CD4-positive, alpha-beta T cell treated with Interleukin-12 subunit alpha and Interleukin-12 subunit beta, for 1 hour (primary cell): ENCODE data around the gene CEP126.

Experiments used
- DNase-seq: peaks from one replicate; pipeline ENCODE4 v3.0.0-alpha.2; 2020

CEP126 gene, protein sequence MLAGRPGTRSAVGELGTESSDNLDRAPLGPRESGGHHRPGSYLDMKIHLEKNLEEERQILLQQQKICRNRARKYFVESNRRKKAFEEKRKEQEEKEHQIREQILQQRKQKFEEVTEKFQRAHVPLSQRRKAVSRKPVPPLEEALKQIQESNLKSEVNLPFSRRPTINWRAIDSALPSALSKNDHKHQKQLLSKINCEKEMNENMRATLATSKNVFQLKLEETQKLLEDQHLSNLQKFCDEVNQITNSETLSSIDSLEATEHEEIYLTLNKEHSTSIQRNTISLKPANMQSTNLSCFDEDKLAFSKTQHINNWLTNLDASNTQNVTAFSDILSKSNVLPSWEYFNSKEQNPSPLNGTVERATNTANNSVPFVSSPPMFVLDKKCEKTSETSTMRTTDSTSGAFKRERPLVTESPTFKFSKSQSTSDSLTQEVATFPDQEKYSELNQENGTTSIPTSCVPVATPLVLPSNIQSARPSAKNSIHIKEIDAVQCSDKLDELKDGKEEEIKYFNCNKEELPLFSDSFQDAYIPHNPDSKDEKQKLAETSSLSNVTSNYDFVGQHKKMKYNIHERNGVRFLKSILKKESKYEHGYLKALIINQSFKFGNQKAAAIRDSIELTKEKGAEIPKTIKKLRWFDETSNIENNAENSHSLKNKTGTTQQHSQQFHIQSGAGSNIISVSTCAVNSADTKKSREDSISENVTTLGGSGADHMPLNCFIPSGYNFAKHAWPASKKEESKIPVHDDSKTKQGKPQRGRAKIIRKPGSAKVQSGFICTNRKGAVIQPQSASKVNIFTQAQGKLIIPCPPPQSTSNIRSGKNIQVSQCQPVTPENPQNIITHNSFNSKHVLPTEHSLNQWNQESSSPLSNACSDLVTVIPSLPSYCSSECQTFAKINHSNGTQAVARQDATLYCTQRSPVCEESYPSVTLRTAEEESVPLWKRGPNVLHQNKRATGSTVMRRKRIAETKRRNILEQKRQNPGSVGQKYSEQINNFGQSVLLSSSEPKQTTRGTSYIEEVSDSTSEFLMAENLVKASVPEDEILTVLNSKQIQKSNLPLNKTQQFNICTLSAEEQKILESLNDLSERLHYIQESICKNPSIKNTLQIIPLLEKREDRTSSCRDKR

DNA sequence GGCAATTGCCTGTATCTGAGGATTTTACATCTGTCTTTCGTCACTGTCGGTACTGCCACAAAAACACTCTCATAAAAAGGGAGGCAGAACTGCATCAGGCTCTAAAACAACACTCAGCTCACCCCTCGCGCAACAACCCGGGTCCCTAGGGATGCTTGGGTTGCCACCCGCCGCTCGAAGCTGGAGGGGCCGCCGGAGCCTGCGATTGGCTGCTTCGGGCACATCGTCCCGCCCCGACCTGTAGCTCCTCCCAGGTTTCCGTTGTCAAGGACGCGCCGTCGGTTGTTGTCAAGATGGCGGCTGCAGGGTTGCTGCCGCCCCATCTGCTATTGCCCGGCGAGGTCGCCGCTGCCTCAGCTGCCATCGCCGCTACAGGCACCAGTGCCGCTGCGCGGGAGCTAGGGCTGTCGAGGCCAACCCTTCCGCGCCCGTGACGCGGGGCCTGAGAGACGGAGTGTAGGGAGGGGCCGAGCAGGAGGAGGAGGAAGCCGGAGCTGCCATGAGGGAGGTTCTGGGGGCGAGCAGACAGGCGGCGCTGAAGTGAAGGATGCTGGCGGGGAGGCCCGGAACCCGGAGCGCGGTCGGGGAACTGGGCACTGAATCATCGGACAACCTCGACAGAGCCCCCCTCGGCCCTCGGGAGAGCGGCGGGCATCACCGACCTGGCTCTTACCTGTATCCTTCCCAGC, at the start of gene CEP126:
TSS of gene CEP126 (plus strand) at position 273 of the 689 bp plus-strand sequence. CDS start at position 548, 275 bp downstream.
- peak; percentile 93 for DNase-seq

- no peak for DNase-seq
Observed at GRCh38 chr11:101866619-101867491, 48.0 kb upstream of the CEP126 start.

DNA sequence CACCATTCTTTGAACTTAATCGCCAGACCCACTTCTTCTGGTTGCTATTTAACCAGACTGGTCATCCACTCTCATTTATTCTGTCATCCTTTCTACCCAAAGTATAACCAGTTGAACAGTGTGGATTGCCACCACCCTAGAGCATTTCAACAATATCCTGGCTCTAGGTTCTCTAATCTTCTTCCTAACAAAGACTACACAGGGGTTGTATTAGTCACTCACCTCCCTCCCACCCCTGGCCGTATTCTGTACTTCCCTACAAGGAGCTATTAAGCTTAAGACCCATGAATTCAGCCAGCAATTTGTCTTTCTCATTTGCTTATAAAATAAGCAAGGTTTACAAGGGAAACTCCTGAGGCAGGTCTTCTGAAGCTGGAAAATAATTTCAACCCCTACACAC, 46.9 kb upstream of the CEP126 start:
- no peak for DNase-seq

DNA sequence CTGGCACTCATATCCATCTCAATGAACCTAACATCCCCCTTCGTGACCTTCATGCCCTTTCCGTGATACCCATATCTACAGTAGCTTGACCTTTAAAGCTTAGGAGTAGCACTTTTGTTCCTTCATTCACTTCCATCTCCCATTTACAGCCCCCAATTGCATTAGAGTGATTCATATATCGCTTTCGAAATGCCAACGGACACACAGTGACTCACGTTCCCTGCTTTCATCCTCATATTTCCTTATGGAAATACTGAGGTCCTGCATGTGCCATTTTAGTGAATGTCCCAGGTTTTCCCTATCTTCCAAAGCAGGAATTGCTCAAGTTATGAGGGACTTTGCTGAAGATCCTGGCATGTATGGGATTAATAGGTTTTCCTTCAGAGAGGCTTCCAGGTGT, 44.3 kb upstream of the CEP126 start:
- DNase-seq, result no peak

- no peak for DNase-seq
Observed at GRCh38 chr11:101872171-101872882, 42.5 kb upstream of the CEP126 start.

DNA sequence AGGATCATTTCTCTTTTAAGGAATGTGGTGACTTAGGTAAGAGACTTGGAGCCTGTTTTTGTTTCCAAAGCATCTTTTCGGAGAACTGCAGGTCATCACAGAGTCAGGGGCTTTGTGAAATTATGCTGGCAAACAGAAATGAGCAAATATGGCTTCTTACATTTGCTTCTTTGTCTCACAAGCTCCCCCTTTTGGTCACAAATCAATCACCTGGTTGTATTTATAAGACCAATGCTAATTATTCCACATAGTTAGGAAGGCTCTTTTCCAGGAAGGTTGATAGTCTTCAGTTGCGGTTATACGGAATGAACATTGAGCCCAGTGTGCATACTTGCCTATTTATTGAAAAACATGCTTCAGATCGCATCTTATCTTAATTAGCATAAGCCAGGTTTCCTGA, 34.6 kb upstream of the CEP126 start:
- no peak for DNase-seq

- DNase-seq, result no peak
Observed at GRCh38 chr11:101881586-101881985, 33.2 kb upstream of the CEP126 start.

GRCh38 chr11:101885631-101886030, 29.2 kb upstream of the CEP126 start:
- no peak for DNase-seq

GRCh38 chr11:101889767-101890166, 25.0 kb upstream of the CEP126 start:
- no peak for DNase-seq

DNA sequence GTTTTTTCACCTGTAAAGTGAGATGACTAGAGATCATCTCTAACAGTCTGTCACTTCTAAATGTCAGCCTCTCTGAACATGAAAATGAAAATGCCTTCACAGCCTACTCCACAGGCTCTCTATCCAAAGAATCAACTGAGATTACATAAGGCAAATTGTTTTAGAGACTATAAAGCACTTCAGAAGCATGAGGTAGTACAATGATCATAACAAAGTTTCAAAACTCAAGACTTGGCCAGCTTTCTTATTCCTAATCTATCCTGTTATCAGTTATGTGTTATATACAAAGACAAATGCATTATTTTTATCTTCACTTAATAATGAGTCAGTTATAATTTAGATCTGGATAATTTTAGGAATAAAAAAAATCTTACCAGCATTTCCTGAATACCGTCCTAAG, 20.3 kb upstream of the CEP126 start:
- no peak for DNase-seq

DNA sequence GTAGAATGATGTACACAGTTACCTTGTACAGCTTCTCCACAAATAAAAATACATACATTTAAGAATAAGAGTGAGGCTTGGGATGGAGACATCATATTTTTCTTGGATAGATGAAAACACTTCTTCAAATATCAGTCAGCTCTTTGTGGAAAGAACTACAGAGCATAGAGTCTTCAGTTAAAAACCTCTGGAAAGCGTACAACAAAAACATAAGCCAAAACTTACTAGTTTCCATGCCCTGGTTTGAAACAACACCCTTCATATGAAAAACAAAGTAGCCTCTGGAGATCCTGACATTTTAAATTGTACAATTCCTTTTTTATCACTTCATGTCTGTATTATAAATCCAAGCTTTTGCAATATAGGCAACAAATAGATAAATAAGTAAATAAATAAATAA, 7.0 kb upstream of the CEP126 start:
- no peak for DNase-seq

GRCh38 chr11:101909087-101909486, 5.7 kb upstream of the CEP126 start:
- no peak for DNase-seq

- no peak for DNase-seq
Observed at GRCh38 chr11:101912823-101913284, 2.0 kb upstream of the CEP126 start.

DNA sequence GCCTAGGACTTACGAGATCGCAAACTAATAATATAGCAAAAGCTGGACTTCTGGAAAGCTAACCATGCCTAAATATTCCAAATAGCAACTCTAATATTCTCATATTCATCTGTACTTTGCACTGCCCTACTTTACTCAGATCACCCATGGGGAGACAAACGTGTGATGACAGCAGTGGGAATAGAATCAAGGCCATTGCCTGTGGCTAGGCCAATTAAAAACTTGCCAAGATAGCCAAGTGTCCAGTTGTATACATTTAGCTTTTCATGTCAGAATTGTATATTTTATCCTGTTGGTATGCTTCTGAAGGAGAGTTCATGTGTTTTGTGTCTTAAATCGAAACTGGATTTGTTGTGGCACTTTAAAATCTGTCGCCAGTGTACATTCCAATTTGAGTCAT, 1.2 kb upstream of the CEP126 start:
- no peak for DNase-seq

GRCh38 chr11:101914341-101914737, 471 bp upstream of the CEP126 start:
- no peak for DNase-seq

DNA sequence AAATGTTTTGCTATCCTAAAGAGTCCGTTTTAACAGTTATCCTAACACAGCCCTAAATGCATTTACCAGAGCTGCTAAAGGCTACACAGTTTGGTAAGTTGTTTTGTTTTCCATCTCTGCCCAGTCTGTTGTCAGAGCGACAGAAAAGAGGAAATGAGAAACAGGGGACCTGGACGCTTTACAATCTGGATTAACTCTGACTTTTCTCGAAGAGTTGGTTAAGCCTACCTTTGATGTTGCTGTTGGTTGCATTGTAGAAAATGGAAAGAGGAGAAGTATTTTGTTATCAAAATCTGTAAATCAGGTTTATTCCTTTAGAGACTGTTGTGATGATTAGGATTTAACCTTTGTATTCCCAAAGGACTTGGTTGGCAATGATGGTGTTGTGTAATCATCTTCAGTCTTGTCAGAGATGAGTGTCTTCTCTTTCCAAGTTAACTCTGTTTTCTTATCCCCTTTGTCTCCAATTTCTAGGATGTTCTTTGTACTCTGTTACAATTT, 1.0 kb downstream of the CEP126 start:
- peak; percentile 22 for DNase-seq

DNA sequence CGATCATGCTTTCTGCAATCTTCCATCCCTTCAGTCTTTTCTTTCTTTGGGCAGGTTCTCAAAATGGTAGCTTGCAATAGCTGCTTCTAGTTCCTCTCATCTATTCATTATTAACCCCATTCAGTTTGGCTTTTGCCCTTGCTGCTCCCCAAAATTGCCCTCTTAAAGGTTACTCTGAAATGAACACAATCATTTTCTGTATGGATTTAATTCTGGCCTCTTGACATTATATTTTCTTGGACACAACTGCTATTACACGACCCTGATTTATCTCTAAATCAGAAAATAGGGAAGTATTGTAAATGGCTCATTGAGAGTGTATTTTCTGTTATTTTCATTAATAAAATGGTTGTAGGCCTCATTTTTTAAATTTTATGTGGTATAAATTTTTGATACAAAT, 1.6 kb downstream of the CEP126 start, which contains the start of gene ANGPTL5:
TSS of gene ANGPTL5 (minus strand) at position 101 of the 400 bp plus-strand sequence. CDS start 8,613 bp downstream, outside the sequence.
- DNase-seq, result no peak

DNA sequence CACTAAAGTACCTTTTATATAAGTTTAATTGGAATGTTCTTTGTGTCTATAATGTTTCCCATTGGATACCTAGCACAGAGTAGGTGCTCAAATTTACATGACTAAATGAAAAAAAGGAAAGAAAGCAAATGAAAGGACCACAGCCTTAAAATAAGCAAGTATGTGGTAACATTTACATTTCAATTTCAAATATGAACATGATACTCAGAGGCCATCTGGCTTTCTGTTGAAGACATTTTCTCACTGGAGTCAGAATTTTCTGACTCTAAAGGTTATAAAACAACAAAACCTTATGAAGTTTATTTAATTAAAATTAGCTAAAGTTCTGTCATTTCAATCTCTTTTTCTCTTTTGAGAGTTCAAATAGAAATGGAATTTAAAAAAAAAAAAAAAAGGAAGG, 2.4 kb downstream of the CEP126 start:
- DNase-seq, result no peak

- no peak for DNase-seq
Observed at GRCh38 chr11:101920992-101921391, 6.2 kb downstream of the CEP126 start.

- DNase-seq, result no peak
Observed at GRCh38 chr11:101923554-101923953, 8.7 kb downstream of the CEP126 start.
